ENCODE measurements around the gene PRG3.
A peak's percentile ranks its signal among the peaks of the same experiment; 100 is the strongest.
"Not testable (repeated sequence)": the region's sequence is repeated elsewhere in the genome, so short reads cannot be mapped to it uniquely, and the experiment has no call there.

Gene PRG3

DNA sequence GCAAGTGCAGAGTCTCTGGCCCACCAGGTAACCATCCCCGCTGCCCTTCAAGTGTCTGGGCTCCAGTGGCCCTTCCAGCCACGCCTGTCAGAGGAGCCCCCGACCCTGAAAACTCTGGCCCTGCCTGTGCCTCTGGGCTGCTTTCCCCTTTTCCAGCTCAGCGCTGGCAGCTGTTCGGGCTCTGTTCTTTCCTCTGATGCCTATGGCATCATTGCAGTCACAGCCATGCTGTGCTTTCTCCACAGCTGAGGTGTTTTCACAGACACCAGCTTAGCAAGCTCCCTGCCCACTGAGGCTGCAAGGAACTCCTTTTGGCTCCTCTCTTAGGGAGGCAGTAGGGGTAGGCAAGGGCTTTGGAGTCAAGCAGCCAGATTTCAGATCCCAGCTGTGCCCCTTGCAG lies 21.6 kb downstream of the PRG3 start:
- DNase-seq: no peak

DNA sequence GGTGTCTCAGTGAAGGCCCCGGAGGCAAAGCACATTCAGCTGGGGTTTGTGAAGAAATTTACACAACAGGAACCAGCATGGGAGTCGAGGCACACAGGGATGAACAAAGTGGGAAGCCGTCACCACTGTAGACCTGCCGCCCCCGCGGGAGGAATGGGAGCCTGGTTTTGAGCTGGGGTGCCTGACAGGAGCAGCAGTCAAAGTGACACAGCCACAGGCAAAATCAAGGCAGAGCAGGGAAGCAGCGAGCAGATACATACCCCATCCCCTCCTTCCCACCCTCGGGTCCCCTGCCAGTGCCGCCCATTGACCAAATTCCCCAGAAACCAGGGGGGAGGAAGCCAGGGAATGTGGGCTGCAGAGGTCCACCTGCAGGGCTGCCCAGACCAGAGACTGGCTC lies 22.0 kb downstream of the PRG3 start:
- DNase-seq: no peak

- DNase-seq: no peak
These were observed 22.4 kb downstream of the PRG3 start for GRCh38 chr11:57358543-57358961.

GRCh38 chr11:57357856-57358255 lies 23.1 kb downstream of the PRG3 start:
- DNase-seq: no peak

DNA sequence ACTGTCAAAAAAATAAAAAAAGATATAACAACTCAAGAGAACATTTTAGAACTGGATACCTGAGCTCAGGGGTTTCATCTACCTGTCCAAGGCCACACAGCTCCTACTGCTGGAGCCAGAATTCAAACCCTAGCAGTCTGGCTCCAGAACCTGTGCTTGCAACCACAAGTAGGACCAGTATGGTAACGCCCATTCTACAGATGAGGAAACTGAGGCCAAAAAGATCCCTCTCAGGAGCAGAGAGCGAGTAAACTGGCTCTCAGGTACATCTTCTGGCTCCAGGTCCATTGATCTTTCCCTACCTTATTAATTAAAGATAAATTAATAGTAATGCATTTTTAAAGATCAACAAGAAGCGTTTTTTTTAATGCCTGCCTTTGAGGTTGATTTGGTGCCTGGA lies 23.6 kb downstream of the PRG3 start:
- DNase-seq: no peak

GRCh38 chr11:57356268-57356667 lies 24.7 kb downstream of the PRG3 start:
- no peak for DNase-seq

- DNase-seq: no peak
These were observed 26.3 kb downstream of the PRG3 start for GRCh38 chr11:57354699-57355098.

GRCh38 chr11:57353852-57354251 lies 27.1 kb downstream of the PRG3 start:
- DNase-seq: no peak

GRCh38 chr11:57353446-57353845 lies 27.5 kb downstream of the PRG3 start:
- no peak for DNase-seq

DNA sequence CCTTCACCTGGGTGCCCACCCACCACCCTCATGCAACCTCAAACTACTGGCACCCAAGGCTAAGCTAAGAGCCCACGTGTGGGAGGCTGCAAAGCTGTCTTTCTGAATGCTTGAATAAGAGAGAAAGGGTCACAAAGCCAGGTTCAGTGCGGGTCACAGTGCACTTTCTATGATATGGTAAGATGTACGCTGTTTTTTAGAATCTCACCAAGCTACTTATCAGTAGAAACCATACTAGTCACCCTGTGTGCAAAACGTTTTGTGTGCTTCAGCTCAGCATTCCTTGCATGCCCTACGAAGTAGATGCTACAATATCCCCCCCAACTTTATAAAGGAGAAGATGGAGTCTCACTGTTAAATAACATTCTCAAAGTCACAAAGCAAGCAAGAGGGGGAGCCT lies 27.9 kb downstream of the PRG3 start:
- no peak for DNase-seq

- peak; percentile 77 for DNase-seq
These were observed 31.3 kb downstream of the PRG3 start for GRCh38 chr11:57349491-57350274.

DNA sequence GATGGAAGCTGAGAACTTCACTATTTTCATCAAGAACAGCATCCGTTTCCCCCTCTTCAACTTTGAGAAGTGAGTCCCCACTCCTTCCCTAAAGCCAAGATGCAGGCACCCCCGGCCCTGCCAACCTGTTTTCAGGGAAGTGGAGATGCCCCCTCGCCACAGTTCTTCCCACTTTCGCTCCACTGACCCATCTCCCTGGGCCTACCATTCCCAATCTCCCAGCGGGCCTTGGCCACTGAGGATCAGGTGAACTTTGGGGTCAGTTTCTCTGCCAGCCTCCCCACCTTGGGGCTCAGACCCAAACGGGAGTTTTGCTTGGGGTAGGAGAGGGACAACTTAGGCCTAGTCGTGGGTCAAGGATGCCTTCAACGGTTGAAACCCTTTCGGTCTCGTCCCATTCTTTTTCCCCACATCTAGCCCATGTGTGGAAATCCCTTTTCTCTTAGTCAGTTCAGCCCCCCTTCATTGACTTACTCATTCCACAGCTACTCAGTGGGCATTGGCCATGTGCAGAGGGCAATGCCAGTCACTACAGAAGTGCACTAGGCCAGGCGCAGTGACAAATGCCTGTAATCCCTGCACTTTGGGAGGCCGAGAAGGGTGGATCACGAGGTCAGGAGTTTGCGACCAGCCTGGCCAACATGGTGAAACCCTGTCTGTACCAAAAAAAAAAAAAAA lies 32.2 kb downstream of the PRG3 start:
- DNase-seq: no peak

- DNase-seq: no peak
These were observed 32.9 kb downstream of the PRG3 start for GRCh38 chr11:57348052-57348451.

- no peak for DNase-seq
These were observed 33.6 kb downstream of the PRG3 start for GRCh38 chr11:57347336-57347735.

DNA sequence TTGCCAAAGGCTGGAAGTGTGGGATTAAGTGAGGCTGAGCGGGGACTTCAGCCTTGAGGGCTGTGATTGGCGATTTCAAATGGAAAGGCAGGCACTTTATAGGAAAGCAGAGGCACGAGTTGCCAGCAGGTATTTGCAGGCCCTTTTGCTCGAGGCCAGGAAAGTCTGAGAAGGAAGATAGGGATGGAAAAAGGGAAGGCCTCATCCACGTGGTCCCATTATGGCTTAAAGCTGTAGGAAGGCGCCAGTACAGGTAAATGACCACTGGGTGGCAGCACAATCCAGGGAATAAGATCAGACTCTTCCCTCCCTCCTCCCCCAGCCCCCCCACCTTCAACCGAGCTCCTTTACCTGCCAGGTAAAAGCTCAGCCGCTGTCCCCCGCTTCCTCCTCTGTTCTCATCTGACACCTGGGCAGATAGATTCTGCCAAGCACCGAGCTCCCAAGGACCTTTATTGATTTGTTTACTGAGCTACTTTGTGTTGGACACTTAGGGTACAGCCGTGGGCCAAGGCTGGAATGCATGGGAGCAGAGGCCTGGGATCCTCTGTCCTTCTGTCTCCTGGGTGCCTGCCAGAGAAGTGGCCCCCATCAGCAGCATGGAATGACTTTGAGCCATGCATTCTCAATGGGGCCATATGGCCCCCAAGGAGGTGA lies 35.3 kb downstream of the PRG3 start:
- peak; percentile 82 for DNase-seq

GRCh38 chr11:57344826-57345225 lies 36.1 kb downstream of the PRG3 start:
- no peak for DNase-seq

DNA sequence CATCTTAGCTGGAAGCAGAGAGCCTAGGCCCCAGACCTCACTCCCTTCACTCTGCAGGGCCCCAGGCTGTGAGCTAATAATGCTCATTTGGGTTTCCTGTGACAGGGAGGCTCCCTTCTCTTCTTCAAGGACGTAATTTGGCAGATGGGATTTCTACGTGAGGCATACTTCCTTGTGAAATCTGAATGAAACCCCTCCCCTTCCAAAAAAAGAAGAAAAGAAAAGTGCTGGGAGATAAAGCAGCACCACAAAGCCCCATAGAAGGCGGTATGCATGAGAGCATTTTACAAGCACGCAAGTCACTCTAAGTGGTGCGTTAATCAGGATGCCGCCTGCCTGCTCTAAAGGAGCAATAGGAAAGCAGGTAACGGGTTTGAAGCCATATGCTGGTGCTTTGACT lies 37.1 kb downstream of the PRG3 start:
- DNase-seq: no peak

- no peak for DNase-seq
These were observed 38.2 kb downstream of the PRG3 start for GRCh38 chr11:57342702-57343101.

DNA sequence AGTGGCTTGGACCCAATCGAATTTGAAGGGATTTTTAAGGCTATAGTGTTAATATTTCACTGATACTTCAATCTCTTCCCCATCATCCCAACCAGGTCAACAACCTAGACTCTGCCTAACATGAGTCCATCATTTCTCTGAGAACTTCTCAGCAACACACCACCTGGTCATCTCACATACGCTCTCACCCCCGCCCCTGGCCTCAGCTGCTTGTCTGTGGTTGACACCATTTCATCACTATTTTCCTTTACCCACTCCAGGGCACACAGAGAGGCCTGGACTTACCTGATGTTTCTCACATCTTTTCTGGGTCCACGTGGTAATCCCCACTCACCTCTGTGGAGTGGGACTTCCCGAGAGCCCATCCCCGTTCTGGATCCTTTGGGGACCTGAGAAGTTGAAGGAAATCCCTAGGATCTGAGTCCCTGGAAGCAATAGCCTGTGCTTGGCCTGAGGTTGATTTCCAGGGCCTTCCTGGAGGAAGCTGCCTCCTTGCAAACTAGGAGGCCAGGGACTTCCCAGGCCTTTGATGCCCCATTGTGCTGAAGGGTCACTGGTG lies 39.6 kb downstream of the PRG3 start:
- DNase-seq: no peak

- DNase-seq: peak; percentile 28
These were observed 40.8 kb downstream of the PRG3 start for GRCh38 chr11:57340039-57340615.

GRCh38 chr11:57339328-57339727 lies 41.6 kb downstream of the PRG3 start:
- no peak for DNase-seq

- DNase-seq: no peak
These were observed 42.8 kb downstream of the PRG3 start, which contains the start of gene P2RX3 for GRCh38 chr11:57338142-57338541. Gene P2RX3, plus strand, starts transcription at chr11:57338352. Its CDS starts 199 bp downstream, at chr11:57338551.

DNA sequence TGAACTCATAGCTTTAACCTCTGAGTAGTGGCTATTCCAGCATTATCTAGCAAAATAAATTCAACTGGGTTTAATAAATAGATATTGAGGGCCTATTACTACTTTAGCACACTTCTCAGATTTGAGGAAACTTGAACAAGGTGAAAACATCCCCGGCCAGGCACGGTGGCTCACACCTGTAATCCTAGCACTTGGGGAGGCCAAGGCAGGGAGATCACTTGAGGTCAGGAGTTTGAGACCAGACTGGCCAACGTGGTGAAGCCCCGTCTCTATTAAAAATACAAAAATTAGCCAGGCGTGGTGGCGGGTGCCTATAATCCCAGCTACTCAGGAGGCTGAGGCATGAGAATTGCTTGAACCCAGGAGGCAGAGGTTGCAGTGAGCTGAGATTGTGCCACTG lies 44.1 kb downstream of the PRG3 start:
- not testable (repeated sequence) for DNase-seq

Data from activated CD4-positive, alpha-beta T cell treated with anti-CD3 and anti-CD28 coated beads for 48 hours (primary cell).